K562 (cell line): ENCODE measurements around the gene EML2. TPM values are rescaled to one million over a fixed set of nuclear protein-coding genes. Genes with fewer than 3 reads are reported as not detected.

Experiments used
- ATAC-seq: fragments of 200-7000 bp; cut with Tn5 transposase; 3 replicates; pipeline ENCODE4 v1.9.1; 2020; ENCODE audit warnings: moderate library complexity
- BruUV-seq: library from RNA; stranded (reverse); fragments of 400-500 nt; replicated peaks from 2 replicates; lab custom pipeline; 2021; lab: Mats Ljungman, UMichigan
- CTCF ChIA-PET: fragments of 300-600 bp; formaldehyde crosslinking; extraction: SDS; loops from one replicate; lab custom pipeline; 2021; ENCODE audit warnings: low intra/inter-chr PET ratio; lab: Yijun Ruan, JAX
- POLR2A ChIA-PET: fragments of 300-600, 350-650 bp; sonication (Branson Sonifier 250); formaldehyde crosslinking; extraction: SDS; loops from one replicate; lab custom pipeline; 2021; ENCODE audit warnings: antibody characterized with exemption, inconsistent platforms; lab: Yijun Ruan, JAX
- DNase-seq, 4 experiments: peaks; one replicate each; pipeline versions ENCODE4 v3.0.0 to v3.0.0-alpha.2; 2011 to 2018; ENCODE audit warnings: low spot score in 3 of 4, mixed read lengths in 3 of 4; ENCODE audit errors: extremely low read depth in 1 of 4
- FAIRE-seq: peaks from 2 replicates; lab custom pipeline; 2011; peaks lifted over from hg19 to GRCh38; lab: Jason Lieb, UNC
- H2AFZ ChIP-seq: 2 replicates; pipeline ENCODE4 v1.6.0; 2011; ENCODE audit warnings: low read depth, low read length, control low read depth, inconsistent platforms
- H3K27ac ChIP-seq: fragments of 200-600 bp; 3 replicates; pipeline ENCODE4 v1.8.0; 2011; ENCODE audit warnings: low read depth, mild to moderate bottlenecking, control low read depth, inconsistent platforms, low read length, moderate library complexity, mixed read lengths; ENCODE audit errors: extremely low read depth
- H3K27me3 ChIP-seq, 2 experiments: fragments of 300-600 bp in 1 of 2; 2 replicates in 1 of 2; 3 replicates in 1 of 2; pipeline versions ENCODE4 v1.6.0 to v1.8.0; 2011; ENCODE audit warnings: inconsistent platforms in 2 of 2, low read length in 2 of 2, mild to moderate bottlenecking in 1 of 2, mixed read lengths in 1 of 2, moderate library complexity in 1 of 2; ENCODE audit not compliant: control insufficient read depth in 2 of 2, insufficient read depth in 2 of 2
- H3K36me3 ChIP-seq: fragments of 300-600 bp; 3 replicates; pipeline ENCODE4 v1.8.0; 2011; ENCODE audit warnings: mild to moderate bottlenecking, low read length, inconsistent platforms; ENCODE audit not compliant: control insufficient read depth, insufficient read depth
- H3K4me1 ChIP-seq, 2 experiments: fragments of 200-600 bp in 1 of 2; replicated peaks in 1 of 2; 2 replicates in 1 of 2; 3 replicates in 1 of 2; pipeline versions ENCODE4 v1.5.1 to v1.8.0; 2011; ENCODE audit warnings: inconsistent platforms in 2 of 2, low read length in 2 of 2, mild to moderate bottlenecking in 1 of 2, mixed read lengths in 1 of 2, moderate library complexity in 1 of 2; ENCODE audit not compliant: control insufficient read depth in 2 of 2, insufficient read depth in 2 of 2
- H3K4me2 ChIP-seq: 2 replicates; pipeline ENCODE4 v1.6.1; 2011; ENCODE audit warnings: low read length, control low read depth, inconsistent platforms, mixed read lengths; ENCODE audit not compliant: insufficient read depth
- H3K4me3 ChIP-seq: fragments of 200-600 bp; sonication (generic), shearing (Covaris generic); 2 replicates; pipeline ENCODE4 v1.5.1; 2016; ENCODE audit warnings: control low read depth, inconsistent platforms
- H3K79me2 ChIP-seq: fragments of 200-600 bp; 3 replicates; pipeline ENCODE4 v1.8.0; 2011; ENCODE audit warnings: low read length, inconsistent platforms; ENCODE audit not compliant: control insufficient read depth, insufficient read depth
- H3K9ac ChIP-seq, 2 experiments: 2 replicates each; pipeline versions ENCODE4 v1.6.0 to v1.6.1; 2011; ENCODE audit warnings: low read depth in 2 of 2, low read length in 2 of 2, control low read depth in 1 of 2, inconsistent platforms in 1 of 2, mild to moderate bottlenecking in 1 of 2, mixed read lengths in 1 of 2; ENCODE audit not compliant: insufficient read depth in 1 of 2
- H3K9me1 ChIP-seq: one replicate; pipeline ENCODE4 v1.6.0; 2011; ENCODE audit warnings: inconsistent platforms, mild to moderate bottlenecking, low read length, moderate library complexity; ENCODE audit not compliant: control insufficient read depth, insufficient read depth
- H3K9me3 ChIP-seq: replicated peaks from 2 replicates; pipeline ENCODE4 v1.5.1; 2011; ENCODE audit warnings: low read depth, low read length, inconsistent platforms; ENCODE audit not compliant: control insufficient read depth, insufficient read depth
- H4K20me1 ChIP-seq: replicated peaks from 2 replicates; pipeline ENCODE4 v1.6.1; 2011; ENCODE audit warnings: low read length, inconsistent platforms, mixed read lengths; ENCODE audit not compliant: control insufficient read depth, insufficient read depth
- ATF3 ChIP-seq, 2 experiments: fragments of 450-650 bp in 1 of 2; sonication (generic) in 1 of 2; formaldehyde crosslinking in 1 of 2; IDR thresholded peaks in 1 of 2; conservative IDR thresholded peaks in 1 of 2; 2 replicates each; pipeline versions ENCODE4 v1.6.1 to v1.8.1; 2016 to 2023; ENCODE audit warnings: mild to moderate bottlenecking in 2 of 2, moderate library complexity in 2 of 2, inconsistent platforms in 1 of 2, missing genetic modification reagents in 1 of 2
- BCOR ChIP-seq: fragments of 450-650 bp; IDR thresholded peaks from 2 replicates; pipeline ENCODE4 v1.6.1; 2016
- CEBPG ChIP-seq, 3 experiments: fragments of 200-800 bp in 1 of 3; sonication (Bioruptor generic) in 1 of 3; sonication (generic) in 1 of 3; formaldehyde crosslinking in 1 of 3; IDR thresholded peaks in 2 of 3; conservative IDR thresholded peaks in 1 of 3; 2 replicates each; pipeline versions ENCODE4 v1.6.1 to v1.8.0; 2016 to 2022; ENCODE audit warnings: missing compliant biosample characterization in 2 of 3, missing genetic modification characterization in 2 of 3, mild to moderate bottlenecking in 1 of 3, missing genetic modification reagents in 1 of 3
- FOSL1 ChIP-seq: fragments of 200-800 bp; sonication (Bioruptor generic); conservative IDR thresholded peaks from 2 replicates; pipeline ENCODE4 v1.6.1; 2016; ENCODE audit warnings: missing genetic modification characterization, missing compliant biosample characterization
- JUNB ChIP-seq: fragments of 450-650 bp; formaldehyde crosslinking; conservative IDR thresholded peaks from 2 replicates; pipeline ENCODE4 v1.4.0; 2020; ENCODE audit warnings: mild to moderate bottlenecking
- KDM1A ChIP-seq, 2 experiments: fragments of 450-650 bp; IDR thresholded peaks; 2 replicates each; pipeline ENCODE4 v1.6.1; 2016; ENCODE audit warnings: mild to moderate bottlenecking in 2 of 2
- NFIC ChIP-seq: fragments of 450-650 bp; IDR thresholded peaks from 2 replicates; pipeline ENCODE4 v1.6.1; 2017; ENCODE audit warnings: mild to moderate bottlenecking, inconsistent platforms
- NUFIP1 ChIP-seq: fragments of 450-650 bp; IDR thresholded peaks from 2 replicates; pipeline ENCODE4 v1.6.1; 2018; ENCODE audit not compliant: partially characterized antibody
- POLR3A ChIP-seq: IDR thresholded peaks from 2 replicates; pipeline ENCODE4 v1.6.1; 2011; ENCODE audit warnings: borderline replicate concordance, mild to moderate bottlenecking, moderate library complexity; ENCODE audit not compliant: insufficient read length, insufficient read depth; ENCODE audit errors: extremely low read depth
- RB1 ChIP-seq: fragments of 450-650 bp; IDR thresholded peaks from 2 replicates; pipeline ENCODE4 v1.6.1; 2017; ENCODE audit warnings: low read depth, mild to moderate bottlenecking
- ZFP36 ChIP-seq: fragments of 150-350 bp; IDR thresholded peaks from 2 replicates; pipeline ENCODE4 v1.6.1; 2018; ENCODE audit warnings: low read length, low read depth; ENCODE audit not compliant: partially characterized antibody
- WGBS: fragments of 100-300 bp; shearing (Covaris generic); methylation state at CpG from one replicate; pipeline ENCODE4 v1.1.6; 2016; ENCODE audit warnings: low coverage, mixed read lengths; ENCODE audit not compliant: insufficient coverage; ENCODE audit errors: missing lambda C conversion rate; 5-methylcytosine and 5-hydroxymethylcytosine counted together
- in situ Hi-C: fragments of 300-500 bp; cut with MboI; formaldehyde crosslinking; loops from 4 replicates; pipeline ENCODE4 v1.15.0; 2018; ENCODE audit warnings: inconsistent platforms, mixed read lengths
- intact Hi-C: fragments of 100-400 bp; cut with micrococcal nuclease; formaldehyde crosslinking; loops from 2 replicates; pipeline ENCODE4 v1.14.2; 2022
- polyA plus RNA-seq, 8 experiments: library from polyadenylated mRNA; depleted of rRNA in 4 of 8; stranded (reverse) in 5 of 8; unstranded in 3 of 8; fragments of >200 nt; fragmentation: Nextera tagmentation in 2 of 8; fragmentation: Illumina TruSeq in 1 of 8; extraction: Ambion mirVana in 2 of 8; extraction: Trizol in 1 of 8; gene quantifications; 2 replicates each; pipeline versions ENCODE4 v1.2.1 to v1.2.3, GENCODE V29; 2011 to 2014; ENCODE audit warnings: inconsistent platforms in 1 of 8, missing spikeins in 1 of 8
- total RNA-seq, 7 experiments: library from RNA; depleted of rRNA in 6 of 7; stranded (reverse); fragments of >200 nt in 6 of 7; fragmentation: Illumina TruSeq in 2 of 7; extraction: Trizol in 2 of 7; gene quantifications; 2 replicates each; pipeline versions ENCODE4 v1.2.1 to v1.2.3, GENCODE V29; 2011 to 2021; ENCODE audit warnings: low replicate concordance in 1 of 7
- TF ChIP-seq, protein P1 (sequence below): IDR thresholded peaks from 3 replicates; pipeline ENCODE4 v1.6.1; 2011; ENCODE audit warnings: borderline replicate concordance, mild to moderate bottlenecking, moderate library complexity; ENCODE audit not compliant: insufficient read length; ENCODE audit errors: extremely low read depth

Gene EML2
- total and polyA plus RNA-seq, 9 of the 15 experiments (the other 6 are each of a cell fraction or from before 2014, with no cell fraction given), result 2.6 to 69.6 (median 24.8) TPM

GRCh38 chr19:45613926-45614725, 25.1 kb downstream of the EML2 start:
- peak overlapping the region; percentile 20; the same call in 2 of the 3 replicates for H3K27ac ChIP-seq
- H2AFZ ChIP-seq, result no peak overlapping the region
- intact Hi-C loops, result no loop called here

More at GRCh38 chr19:45613926-45614725, 25.1 kb downstream of the EML2 start:
- no peaks in the 10 kb centered on the region for H3K9me3 ChIP-seq
- peak overlapping the region; percentile 3 to 70; a peak in 3 of 4 replicates for H3K9ac ChIP-seq
- peak; percentile 59 for TF ChIP-seq ATF3 (IDR thresholded peaks at IDR 0.05)
- TF ChIP-seq ATF3 (CRISPR knock-in tag; conservative IDR thresholded peaks at IDR 0.05), result no peak
- peak; percentile 74 for TF ChIP-seq FOSL1 (tag)
- TF ChIP-seq BCOR, result 0 out of 2 replicates have a peak, but pooled peaks have one; percentile 43
- no peak for TF ChIP-seq RB1
- no peak for TF ChIP-seq CEBPG (CRISPR knock-in tag; IDR thresholded peaks at IDR 0.05)
- TF ChIP-seq CEBPG (tag; conservative IDR thresholded peaks at IDR 0.05 in 1 of 2, IDR thresholded peaks at IDR 0.05 in 1 of 2), result peak in 1 of 2 experiments; percentile 43; a peak in 2 of 4 replicates
- TF ChIP-seq, protein P1, sequence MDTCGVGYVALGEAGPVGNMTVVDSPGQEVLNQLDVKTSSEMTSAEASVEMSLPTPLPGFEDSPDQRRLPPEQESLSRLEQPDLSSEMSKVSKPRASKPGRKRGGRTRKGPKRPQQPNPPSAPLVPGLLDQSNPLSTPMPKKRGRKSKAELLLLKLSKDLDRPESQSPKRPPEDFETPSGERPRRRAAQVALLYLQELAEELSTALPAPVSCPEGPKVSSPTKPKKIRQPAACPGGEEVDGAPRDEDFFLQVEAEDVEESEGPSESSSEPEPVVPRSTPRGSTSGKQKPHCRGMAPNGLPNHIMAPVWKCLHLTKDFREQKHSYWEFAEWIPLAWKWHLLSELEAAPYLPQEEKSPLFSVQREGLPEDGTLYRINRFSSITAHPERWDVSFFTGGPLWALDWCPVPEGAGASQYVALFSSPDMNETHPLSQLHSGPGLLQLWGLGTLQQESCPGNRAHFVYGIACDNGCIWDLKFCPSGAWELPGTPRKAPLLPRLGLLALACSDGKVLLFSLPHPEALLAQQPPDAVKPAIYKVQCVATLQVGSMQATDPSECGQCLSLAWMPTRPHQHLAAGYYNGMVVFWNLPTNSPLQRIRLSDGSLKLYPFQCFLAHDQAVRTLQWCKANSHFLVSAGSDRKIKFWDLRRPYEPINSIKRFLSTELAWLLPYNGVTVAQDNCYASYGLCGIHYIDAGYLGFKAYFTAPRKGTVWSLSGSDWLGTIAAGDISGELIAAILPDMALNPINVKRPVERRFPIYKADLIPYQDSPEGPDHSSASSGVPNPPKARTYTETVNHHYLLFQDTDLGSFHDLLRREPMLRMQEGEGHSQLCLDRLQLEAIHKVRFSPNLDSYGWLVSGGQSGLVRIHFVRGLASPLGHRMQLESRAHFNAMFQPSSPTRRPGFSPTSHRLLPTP, result peak; percentile 43
- TF ChIP-seq NUFIP1, result no peak
- no peak for TF ChIP-seq POLR3A
- TF ChIP-seq JUNB (CRISPR knock-in tag), result no peak
- peak; percentile 98 for TF ChIP-seq ZFP36
- TF ChIP-seq KDM1A (IDR thresholded peaks at IDR 0.05), result 0 out of 4 replicates have a peak, but pooled peaks of 1 of the 2 experiments have one; percentile 31
- TF ChIP-seq NFIC, result no peak
- in situ Hi-C loops, result no loop called here
- POLR2A ChIA-PET, result interaction anchor here (0.5 to 1.1 kb wide), 2 partner anchors 12 to 314 kb away, joined by 3 read pairs; partner anchors contain the start of gene GPR4
- peaks cover 7% of the 10 kb centered on the region; the same call in 2 of the 3 replicates for H3K79me2 ChIP-seq
- WGBS, result 71% methylated on average over 10 of the region's 10 CpGs
- no TSS peak for BruUV-seq
- no peak overlapping the region for H3K4me2 ChIP-seq
- peaks cover 11 to 18% of the 10 kb centered on the region in 2 experiments for H3K4me1 ChIP-seq
- no peaks in the 10 kb centered on the region for H4K20me1 ChIP-seq
- no peaks in the 10 kb centered on the region for H3K27me3 ChIP-seq
- H3K4me3 ChIP-seq, result no peak overlapping the region
- CTCF ChIA-PET, result no interaction called here
- DNase-seq (peak in 1 of 4 experiments; percentile 24), ATAC-seq (no peak), FAIRE-seq (no peak)
- H3K36me3 ChIP-seq, result peaks cover 72% of the 10 kb centered on the region; the same call in 2 of the 3 replicates
- no peaks in the 10 kb centered on the region for H3K9me1 ChIP-seq
